NB4 (cell line): ENCODE data around the gene SLC25A44.

Experiments used
- DNase-seq: peaks from one replicate; pipeline ENCODE4 v3.0.0; 2010; ENCODE audit warnings: low read depth
- H3K4me3 ChIP-seq: one replicate; pipeline ENCODE4 v1.5.1; 2011; ENCODE audit warnings: mild to moderate bottlenecking, low read depth, low read length, moderate library complexity
- MYC ChIP-seq: IDR thresholded peaks from 2 replicates; pipeline ENCODE4 v1.6.1; 2011; ENCODE audit warnings: low read depth, low read length
- POLR2A ChIP-seq: IDR thresholded peaks from 2 replicates; pipeline ENCODE4 v1.6.1; 2011; ENCODE audit warnings: mild to moderate bottlenecking; ENCODE audit not compliant: insufficient read length; ENCODE audit errors: extremely low read depth
- TF ChIP-seq, protein P1 (sequence below): IDR thresholded peaks from one replicate; pipeline ENCODE4 v1.5.1; 2012; ENCODE audit warnings: low read depth, low read length
- TF ChIP-seq, protein P2 (sequence below): IDR thresholded peaks from 2 replicates; pipeline ENCODE4 v1.6.1; 2011; ENCODE audit warnings: low read depth, low read length

The SLC25A44 gene

DNA sequence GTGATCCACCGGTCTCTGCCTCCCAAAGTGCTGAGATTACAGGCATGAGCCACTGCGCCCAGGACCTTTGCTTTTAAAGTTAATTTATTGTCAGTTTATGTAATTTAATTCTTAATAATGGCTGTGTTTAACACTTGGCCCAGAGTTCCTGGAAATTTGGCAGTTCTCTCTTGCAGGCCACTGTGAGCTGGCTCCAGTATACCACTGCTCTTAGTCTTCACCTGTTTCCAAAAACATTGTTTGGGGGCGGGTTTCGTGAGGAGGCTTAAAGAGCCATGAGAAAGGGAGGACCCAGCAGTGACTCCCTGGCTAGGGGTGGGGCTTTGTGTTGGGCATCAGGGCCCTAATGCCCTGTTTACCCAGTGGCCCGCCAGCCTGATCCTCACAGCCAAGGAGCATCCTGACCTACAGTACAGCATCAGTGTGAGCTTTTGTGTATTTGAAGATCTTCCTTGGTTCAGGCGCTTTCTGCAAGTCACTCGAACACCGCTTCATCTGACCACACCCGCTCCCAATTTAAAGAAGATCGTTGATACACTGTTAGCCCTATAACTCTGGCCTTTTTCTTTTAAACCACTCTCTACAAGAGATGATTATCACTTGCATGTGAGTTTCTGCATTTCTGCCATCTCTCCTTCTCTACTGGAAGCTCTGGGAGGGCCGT lies 36.0 kb downstream of the SLC25A44 start:
- H3K4me3 ChIP-seq: no peak overlapping the region
- TF ChIP-seq, protein P1, sequence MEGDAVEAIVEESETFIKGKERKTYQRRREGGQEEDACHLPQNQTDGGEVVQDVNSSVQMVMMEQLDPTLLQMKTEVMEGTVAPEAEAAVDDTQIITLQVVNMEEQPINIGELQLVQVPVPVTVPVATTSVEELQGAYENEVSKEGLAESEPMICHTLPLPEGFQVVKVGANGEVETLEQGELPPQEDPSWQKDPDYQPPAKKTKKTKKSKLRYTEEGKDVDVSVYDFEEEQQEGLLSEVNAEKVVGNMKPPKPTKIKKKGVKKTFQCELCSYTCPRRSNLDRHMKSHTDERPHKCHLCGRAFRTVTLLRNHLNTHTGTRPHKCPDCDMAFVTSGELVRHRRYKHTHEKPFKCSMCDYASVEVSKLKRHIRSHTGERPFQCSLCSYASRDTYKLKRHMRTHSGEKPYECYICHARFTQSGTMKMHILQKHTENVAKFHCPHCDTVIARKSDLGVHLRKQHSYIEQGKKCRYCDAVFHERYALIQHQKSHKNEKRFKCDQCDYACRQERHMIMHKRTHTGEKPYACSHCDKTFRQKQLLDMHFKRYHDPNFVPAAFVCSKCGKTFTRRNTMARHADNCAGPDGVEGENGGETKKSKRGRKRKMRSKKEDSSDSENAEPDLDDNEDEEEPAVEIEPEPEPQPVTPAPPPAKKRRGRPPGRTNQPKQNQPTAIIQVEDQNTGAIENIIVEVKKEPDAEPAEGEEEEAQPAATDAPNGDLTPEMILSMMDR: no peak
- TF ChIP-seq, protein P2, sequence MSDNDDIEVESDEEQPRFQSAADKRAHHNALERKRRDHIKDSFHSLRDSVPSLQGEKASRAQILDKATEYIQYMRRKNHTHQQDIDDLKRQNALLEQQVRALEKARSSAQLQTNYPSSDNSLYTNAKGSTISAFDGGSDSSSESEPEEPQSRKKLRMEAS: no peak
- no peak for TF ChIP-seq POLR2A
- no peak for TF ChIP-seq MYC
- no peak for DNase-seq

DNA sequence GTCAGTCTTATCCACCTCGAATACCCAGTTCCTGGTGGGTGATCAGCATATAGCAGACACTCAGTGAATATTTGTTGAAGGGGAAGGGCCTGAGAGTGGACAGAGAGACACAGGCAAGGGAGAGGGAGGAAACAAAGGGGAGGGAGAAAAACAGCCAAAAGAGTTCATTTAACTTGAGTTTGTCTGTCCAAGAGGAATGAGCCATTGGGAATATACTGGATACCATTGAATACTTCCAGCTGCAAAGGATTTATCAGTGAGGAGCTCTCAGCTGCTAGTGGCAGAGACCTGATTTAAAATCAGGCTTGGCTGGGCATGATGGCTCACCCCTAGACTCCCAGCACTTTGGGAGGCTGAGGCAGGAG lies 36.6 kb downstream of the SLC25A44 start:
- no peak overlapping the region for H3K4me3 ChIP-seq
- TF ChIP-seq, protein P2: no peak
- no peak for TF ChIP-seq MYC
- TF ChIP-seq, protein P1: no peak
- TF ChIP-seq POLR2A: no peak
- DNase-seq: no peak

DNA sequence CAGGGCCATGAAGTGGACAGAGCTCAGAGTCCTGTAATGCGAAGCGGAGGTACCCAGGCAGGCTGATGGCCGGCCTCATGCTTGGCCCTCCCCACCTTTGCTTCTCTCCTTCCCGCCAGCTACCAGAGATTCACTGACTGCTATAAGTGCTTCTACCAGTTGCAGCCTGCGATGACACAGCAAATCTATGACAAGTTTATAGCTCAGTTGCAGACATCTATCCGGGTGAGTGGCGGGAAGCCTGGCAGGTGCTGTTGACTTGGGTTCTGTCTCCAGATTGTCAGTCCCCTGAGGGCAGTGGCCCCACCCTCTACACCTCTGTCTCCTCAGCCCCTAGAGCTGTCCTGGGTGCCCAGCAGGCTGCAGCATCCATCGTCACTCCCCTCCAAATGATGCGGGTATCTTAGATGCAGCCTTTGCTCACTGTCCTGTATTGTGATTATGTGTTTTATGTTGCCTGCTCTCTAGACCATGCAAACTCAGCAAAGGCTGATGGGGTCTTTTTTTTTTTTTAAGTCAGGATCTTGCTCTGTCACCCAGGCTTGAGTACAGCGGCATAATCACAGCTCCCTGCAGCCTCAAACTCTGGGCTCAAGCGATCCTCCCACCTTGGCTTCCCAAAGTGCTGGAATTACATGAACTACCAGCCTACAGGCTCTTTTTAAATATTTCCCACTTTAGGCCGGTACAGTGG lies 38.4 kb downstream of the SLC25A44 start:
- TF ChIP-seq, protein P2: no peak
- no peak overlapping the region for H3K4me3 ChIP-seq
- peak; percentile 33 for DNase-seq

DNA sequence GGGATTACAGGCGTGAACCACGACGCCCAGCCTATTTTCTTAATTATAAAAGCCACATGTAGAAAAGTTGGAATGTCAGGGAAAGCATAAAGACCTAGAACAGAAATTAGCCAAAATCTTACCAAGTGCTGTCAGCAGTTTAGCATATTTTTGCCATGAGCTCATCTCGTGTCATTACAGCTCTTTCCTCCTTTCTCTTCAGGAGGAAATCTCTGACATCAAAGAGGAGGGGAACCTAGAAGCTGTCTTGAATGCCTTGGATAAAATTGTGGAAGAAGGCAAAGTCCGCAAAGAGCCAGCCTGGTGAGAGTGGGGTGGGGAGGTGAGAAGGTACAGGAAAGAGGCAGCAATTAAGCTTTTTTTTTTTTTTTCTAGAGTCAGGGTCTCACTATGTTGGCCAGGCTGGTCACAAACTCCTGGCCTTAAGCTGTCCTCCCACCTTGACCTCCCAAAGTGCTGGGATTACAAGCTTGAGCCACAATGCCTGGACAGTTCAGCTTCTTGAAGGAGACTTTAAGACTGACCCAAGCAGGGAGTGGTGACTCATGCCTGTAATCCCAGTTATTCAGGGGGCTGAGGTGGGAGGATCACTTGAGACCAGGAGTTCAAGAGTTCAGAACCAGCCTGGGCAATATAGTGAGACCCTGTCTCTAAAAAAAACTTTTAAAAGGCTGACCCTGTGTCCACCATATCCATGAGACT lies 39.7 kb downstream of the SLC25A44 start:
- no peak for DNase-seq
- H3K4me3 ChIP-seq: no peak overlapping the region
- TF ChIP-seq, protein P2: no peak
- TF ChIP-seq POLR2A (no peak), MYC (no peak)
- TF ChIP-seq, protein P1: no peak

DNA sequence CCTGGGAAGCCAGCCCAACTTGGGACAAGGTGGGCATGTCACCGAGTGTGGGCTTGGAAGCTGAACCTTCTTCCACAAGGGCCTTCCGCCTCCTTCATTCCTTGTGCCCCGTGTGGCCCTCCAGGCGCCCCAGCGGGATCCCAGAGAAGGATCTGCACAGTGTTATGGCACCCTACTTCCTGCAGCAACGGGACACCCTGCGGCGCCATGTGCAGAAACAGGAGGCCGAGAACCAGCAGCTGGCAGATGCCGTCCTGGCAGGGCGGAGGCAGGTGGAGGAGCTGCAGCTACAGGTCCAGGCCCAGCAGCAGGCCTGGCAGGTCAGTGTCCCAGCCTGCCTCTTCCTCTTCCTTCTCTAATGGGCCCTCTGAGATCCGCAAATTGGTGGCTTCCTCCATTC lies 42.3 kb downstream of the SLC25A44 start:
- no peak for DNase-seq
- TF ChIP-seq, protein P2: no peak
- TF ChIP-seq MYC (no peak), POLR2A (no peak)
- TF ChIP-seq, protein P1: no peak
- H3K4me3 ChIP-seq: no peak overlapping the region

DNA sequence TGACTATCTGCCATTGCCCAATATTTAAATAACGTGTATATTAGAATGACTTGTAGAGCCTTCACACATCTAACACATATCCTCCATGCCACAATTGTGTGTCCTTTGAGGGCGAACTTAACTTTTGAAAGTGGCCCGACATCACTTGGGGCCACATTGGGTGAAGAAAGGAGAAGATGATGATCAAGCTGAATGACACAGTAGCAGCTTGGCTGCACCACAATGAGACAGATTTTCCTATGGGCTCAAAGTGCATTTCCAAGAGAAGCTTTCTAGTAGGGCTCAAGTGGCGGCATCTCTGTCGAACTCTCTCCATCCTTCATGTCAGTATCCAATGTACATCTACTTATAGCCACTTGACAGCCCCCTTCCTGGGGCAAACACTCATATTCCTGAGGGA lies 44.3 kb downstream of the SLC25A44 start:
- DNase-seq: no peak
- H3K4me3 ChIP-seq: no peak overlapping the region
- TF ChIP-seq, protein P1: no peak
- TF ChIP-seq, protein P2: no peak
- TF ChIP-seq MYC: no peak
- TF ChIP-seq POLR2A: no peak
